WTC11 (cell line): ENCODE data around the gene HSPB6. TPM values are rescaled to one million over a fixed set of nuclear protein-coding genes. Genes with fewer than 3 reads are reported as not detected.

Experiments
- ATAC-seq: fragments of 200-7000 bp; cut with Tn5 transposase; 2 replicates; pipeline ENCODE4 v1.10.0; 2021; ENCODE audit warnings: mild to moderate bottlenecking, moderate library complexity
- CTCF ChIA-PET: fragments of 300-600 bp; sonication (Branson Sonifier 250); formaldehyde crosslinking; loops from one replicate; lab custom pipeline; 2021; ENCODE audit warnings: antibody characterized with exemption; lab: Charles Lee
- POLR2A ChIA-PET: fragments of 350-600 bp; sonication (Branson Sonifier 250); formaldehyde crosslinking; loops from one replicate; lab custom pipeline; 2021; ENCODE audit warnings: antibody characterized with exemption; lab: Charles Lee
- DNase-seq: peaks from one replicate; pipeline ENCODE4 v3.0.0; 2021; ENCODE audit warnings: low spot score
- H3K27ac Mint-ChIP-seq: 2 replicates; pipeline ENCODE4 v1.8.0; 2021; ENCODE audit warnings: mixed read lengths
- H3K27me3 Mint-ChIP-seq: 2 replicates; pipeline ENCODE4 v1.8.0; 2021; ENCODE audit warnings: low read depth, mild to moderate bottlenecking, moderate library complexity, mixed read lengths
- H3K36me3 Mint-ChIP-seq: 2 replicates; pipeline ENCODE4 v1.8.0; 2021; ENCODE audit warnings: mixed read lengths
- H3K4me1 Mint-ChIP-seq: 2 replicates; pipeline ENCODE4 v1.8.0; 2022; ENCODE audit warnings: mixed read lengths
- H3K4me3 Mint-ChIP-seq: 2 replicates; pipeline ENCODE4 v1.8.0; 2021; ENCODE audit warnings: mild to moderate bottlenecking, moderate library complexity, mixed read lengths
- H3K9me3 Mint-ChIP-seq: 2 replicates; pipeline ENCODE4 v1.8.0; 2021; ENCODE audit warnings: mixed read lengths
- FOXK1 ChIP-seq: sonication (generic); formaldehyde crosslinking; IDR thresholded peaks from 2 replicates; pipeline ENCODE4 v1.8.0; 2022; ENCODE audit warnings: mild to moderate bottlenecking, moderate library complexity, missing genetic modification reagents
- FOXP4 ChIP-seq: sonication (generic); formaldehyde crosslinking; IDR thresholded peaks from 2 replicates; pipeline ENCODE4 v1.8.0; 2022; ENCODE audit warnings: mild to moderate bottlenecking, missing genetic modification reagents
- GRHL2 ChIP-seq: fragments of 250-450 bp; sonication (Bioruptor Pico); IDR thresholded peaks from 2 replicates; pipeline ENCODE4 v1.8.0; 2022; ENCODE audit warnings: mild to moderate bottlenecking, moderate library complexity; ENCODE audit not compliant: insufficient replicate concordance, severe bottlenecking
- MLX ChIP-seq: sonication (generic); formaldehyde crosslinking; IDR thresholded peaks from 2 replicates; pipeline ENCODE4 v1.8.1; 2023; ENCODE audit warnings: mild to moderate bottlenecking, missing genetic modification reagents, moderate library complexity
- NR1H2 ChIP-seq: sonication (generic); formaldehyde crosslinking; IDR thresholded peaks from 2 replicates; pipeline ENCODE4 v1.9.0; 2021; ENCODE audit warnings: mild to moderate bottlenecking, moderate library complexity, missing genetic modification reagents
- PRDM15 ChIP-seq: sonication (generic); formaldehyde crosslinking; IDR thresholded peaks from 2 replicates; pipeline ENCODE4 v1.8.0; 2022; ENCODE audit warnings: missing genetic modification reagents
- PREB ChIP-seq: sonication (generic); formaldehyde crosslinking; IDR thresholded peaks from 2 replicates; pipeline ENCODE4 v1.8.1; 2022; ENCODE audit warnings: mild to moderate bottlenecking, missing genetic modification reagents, moderate library complexity, borderline replicate concordance
- PRRX2 ChIP-seq: fragments of 250-450 bp; sonication (Bioruptor Pico); IDR thresholded peaks from 2 replicates; pipeline ENCODE4 v1.8.0; 2021; ENCODE audit warnings: mild to moderate bottlenecking
- ZNF232 ChIP-seq: sonication (generic); formaldehyde crosslinking; IDR thresholded peaks from 2 replicates; pipeline ENCODE4 v1.8.0; 2022; ENCODE audit warnings: mild to moderate bottlenecking, missing genetic modification reagents
- ZNF416 ChIP-seq: fragments of 250-450 bp; sonication (Bioruptor Pico); IDR thresholded peaks from 2 replicates; pipeline ENCODE4 v1.9.0; 2021; ENCODE audit warnings: mild to moderate bottlenecking, inconsistent platforms
- ZNF532 ChIP-seq: fragments of 250-450 bp; sonication (Bioruptor Pico); IDR thresholded peaks from 2 replicates; pipeline ENCODE4 v1.9.0; 2021; ENCODE audit warnings: mild to moderate bottlenecking, borderline replicate concordance
- total RNA-seq: library from RNA; stranded (reverse); gene quantifications from 3 replicates; pipeline ENCODE4 v1.2.3, GENCODE V29; 2021
- TF ChIP-seq, protein P1 (sequence below): fragments of 250-450 bp; sonication (Bioruptor Pico); IDR thresholded peaks from 2 replicates; pipeline ENCODE4 v1.8.0; 2021; ENCODE audit warnings: mild to moderate bottlenecking
- TF ChIP-seq, protein P2 (sequence below): sonication (generic); formaldehyde crosslinking; IDR thresholded peaks from 2 replicates; pipeline ENCODE4 v1.8.0; 2022; ENCODE audit warnings: mild to moderate bottlenecking, missing genetic modification reagents
- TF ChIP-seq, protein P3 (sequence below): sonication (generic); formaldehyde crosslinking; IDR thresholded peaks from 2 replicates; pipeline ENCODE4 v1.8.0; 2023; ENCODE audit warnings: missing genetic modification reagents
- TF ChIP-seq, protein P4 (sequence below): sonication (generic); formaldehyde crosslinking; IDR thresholded peaks from 2 replicates; pipeline ENCODE4 v1.8.0; 2022; ENCODE audit warnings: mild to moderate bottlenecking, missing genetic modification reagents

The HSPB6 gene
- total RNA-seq, 1 experiment from 2014 or later: 1.7 TPM

GRCh38 chr19:35742121-35742724, 14.6 kb downstream of the HSPB6 start, which contains the start of gene IGFLR1:
Gene IGFLR1, minus strand, starts transcription at chr19:35742452. Its CDS starts 1,272 bp downstream, at chr19:35741180.
- DNase-seq (no peak), ATAC-seq (no peak)
- H3K36me3 Mint-ChIP-seq: peaks cover 16% of the 10 kb centered on the region
- peaks cover 20% of the 10 kb centered on the region for H3K4me1 Mint-ChIP-seq
- POLR2A ChIA-PET: interaction anchor here (0.9 kb wide), 1 partner anchor 42 kb away, joined by 3 read pairs; no protein-coding TSS in a partner anchor
- CTCF ChIA-PET: no interaction called here
- H3K4me3 Mint-ChIP-seq: peak within 1 kb of the TSS; percentile 54
- peak within 1 kb of the TSS; percentile 84 for H3K27ac Mint-ChIP-seq
- no peaks in the 10 kb centered on the region for H3K9me3 Mint-ChIP-seq
- TF ChIP-seq, protein P1, sequence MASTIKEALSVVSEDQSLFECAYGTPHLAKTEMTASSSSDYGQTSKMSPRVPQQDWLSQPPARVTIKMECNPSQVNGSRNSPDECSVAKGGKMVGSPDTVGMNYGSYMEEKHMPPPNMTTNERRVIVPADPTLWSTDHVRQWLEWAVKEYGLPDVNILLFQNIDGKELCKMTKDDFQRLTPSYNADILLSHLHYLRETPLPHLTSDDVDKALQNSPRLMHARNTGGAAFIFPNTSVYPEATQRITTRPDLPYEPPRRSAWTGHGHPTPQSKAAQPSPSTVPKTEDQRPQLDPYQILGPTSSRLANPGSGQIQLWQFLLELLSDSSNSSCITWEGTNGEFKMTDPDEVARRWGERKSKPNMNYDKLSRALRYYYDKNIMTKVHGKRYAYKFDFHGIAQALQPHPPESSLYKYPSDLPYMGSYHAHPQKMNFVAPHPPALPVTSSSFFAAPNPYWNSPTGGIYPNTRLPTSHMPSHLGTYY: no peak
- H3K27me3 Mint-ChIP-seq: no peaks in the 10 kb centered on the region

DNA sequence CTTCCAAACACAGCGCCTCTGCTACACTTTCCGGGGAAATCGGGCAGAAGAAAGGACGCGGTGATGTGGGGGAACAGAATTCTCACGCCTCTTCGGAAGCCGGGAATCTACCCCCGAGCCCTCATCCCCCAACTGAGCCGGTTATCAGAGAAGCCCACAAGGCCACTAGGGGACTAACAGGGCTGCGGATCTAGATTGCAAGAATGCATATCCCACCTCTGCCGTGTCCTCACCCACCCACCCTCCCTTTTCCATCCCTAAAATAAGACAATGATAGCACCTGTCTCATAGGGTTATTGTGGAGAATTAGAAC, 15.7 kb downstream of the HSPB6 start:
- POLR2A ChIA-PET: interaction anchor here (0.5 to 1.3 kb wide), 15 partner anchors 10 to 1955 kb away, joined by 3 to 13 read pairs (median 4); partner anchors contain the start of genes COX6B1, HSPB6 and PROSER3
- peaks cover 21% of the 10 kb centered on the region for H3K36me3 Mint-ChIP-seq
- H3K9me3 Mint-ChIP-seq: no peaks in the 10 kb centered on the region
- peaks cover 16% of the 10 kb centered on the region for H3K4me1 Mint-ChIP-seq
- ATAC-seq (no peak), DNase-seq (no peak)
- no peaks in the 10 kb centered on the region for H3K27me3 Mint-ChIP-seq
- CTCF ChIA-PET: interaction anchor here (0.6 to 1.6 kb wide), 21 partner anchors 12 to 236 kb away, joined by 3 to 25 read pairs (median 3); partner anchors contain the start of genes COX6B1 and PROSER3
- peak overlapping the region; percentile 99 for H3K27ac Mint-ChIP-seq
- H3K4me3 Mint-ChIP-seq: peak overlapping the region; percentile 81
- no peak for TF ChIP-seq PRDM15 (CRISPR knock-in tag)
- no peak for TF ChIP-seq MLX (CRISPR knock-in tag)
- no peak for TF ChIP-seq GRHL2 (CRISPR knock-in tag)
- no peak for TF ChIP-seq PRRX2
- TF ChIP-seq NR1H2 (CRISPR knock-in tag): no peak
- TF ChIP-seq, protein P2, sequence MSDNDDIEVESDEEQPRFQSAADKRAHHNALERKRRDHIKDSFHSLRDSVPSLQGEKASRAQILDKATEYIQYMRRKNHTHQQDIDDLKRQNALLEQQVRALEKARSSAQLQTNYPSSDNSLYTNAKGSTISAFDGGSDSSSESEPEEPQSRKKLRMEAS (CRISPR knock-in tag): no peak
- no peak for TF ChIP-seq ZNF416
- TF ChIP-seq, protein P3, sequence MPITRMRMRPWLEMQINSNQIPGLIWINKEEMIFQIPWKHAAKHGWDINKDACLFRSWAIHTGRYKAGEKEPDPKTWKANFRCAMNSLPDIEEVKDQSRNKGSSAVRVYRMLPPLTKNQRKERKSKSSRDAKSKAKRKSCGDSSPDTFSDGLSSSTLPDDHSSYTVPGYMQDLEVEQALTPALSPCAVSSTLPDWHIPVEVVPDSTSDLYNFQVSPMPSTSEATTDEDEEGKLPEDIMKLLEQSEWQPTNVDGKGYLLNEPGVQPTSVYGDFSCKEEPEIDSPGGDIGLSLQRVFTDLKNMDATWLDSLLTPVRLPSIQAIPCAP: no peak
- no peak for TF ChIP-seq FOXP4
- TF ChIP-seq FOXK1: no peak
- no peak for TF ChIP-seq PREB
- TF ChIP-seq, protein P4, sequence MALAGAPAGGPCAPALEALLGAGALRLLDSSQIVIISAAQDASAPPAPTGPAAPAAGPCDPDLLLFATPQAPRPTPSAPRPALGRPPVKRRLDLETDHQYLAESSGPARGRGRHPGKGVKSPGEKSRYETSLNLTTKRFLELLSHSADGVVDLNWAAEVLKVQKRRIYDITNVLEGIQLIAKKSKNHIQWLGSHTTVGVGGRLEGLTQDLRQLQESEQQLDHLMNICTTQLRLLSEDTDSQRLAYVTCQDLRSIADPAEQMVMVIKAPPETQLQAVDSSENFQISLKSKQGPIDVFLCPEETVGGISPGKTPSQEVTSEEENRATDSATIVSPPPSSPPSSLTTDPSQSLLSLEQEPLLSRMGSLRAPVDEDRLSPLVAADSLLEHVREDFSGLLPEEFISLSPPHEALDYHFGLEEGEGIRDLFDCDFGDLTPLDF (CRISPR knock-in tag): no peak
- TF ChIP-seq ZNF532 (CRISPR knock-in tag): no peak
- no peak for TF ChIP-seq ZNF232 (CRISPR knock-in tag)
- TF ChIP-seq, protein P1: no peak
